AG10803 (cell line): ENCODE measurements around the gene TMEM239.

Experiments
- DNase-seq: peaks from one replicate; pipeline ENCODE4 v3.0.0; 2010; ENCODE audit warnings: low read depth
- H3K4me3 ChIP-seq: 2 replicates; pipeline ENCODE4 v1.5.1; 2011; ENCODE audit warnings: mild to moderate bottlenecking, low read length, control low read depth
- TF ChIP-seq, protein P1 (sequence below): conservative IDR thresholded peaks from 2 replicates; pipeline ENCODE4 v1.5.1; 2011; ENCODE audit warnings: mild to moderate bottlenecking, low read length, control low read depth, inconsistent platforms

Gene TMEM239

DNA sequence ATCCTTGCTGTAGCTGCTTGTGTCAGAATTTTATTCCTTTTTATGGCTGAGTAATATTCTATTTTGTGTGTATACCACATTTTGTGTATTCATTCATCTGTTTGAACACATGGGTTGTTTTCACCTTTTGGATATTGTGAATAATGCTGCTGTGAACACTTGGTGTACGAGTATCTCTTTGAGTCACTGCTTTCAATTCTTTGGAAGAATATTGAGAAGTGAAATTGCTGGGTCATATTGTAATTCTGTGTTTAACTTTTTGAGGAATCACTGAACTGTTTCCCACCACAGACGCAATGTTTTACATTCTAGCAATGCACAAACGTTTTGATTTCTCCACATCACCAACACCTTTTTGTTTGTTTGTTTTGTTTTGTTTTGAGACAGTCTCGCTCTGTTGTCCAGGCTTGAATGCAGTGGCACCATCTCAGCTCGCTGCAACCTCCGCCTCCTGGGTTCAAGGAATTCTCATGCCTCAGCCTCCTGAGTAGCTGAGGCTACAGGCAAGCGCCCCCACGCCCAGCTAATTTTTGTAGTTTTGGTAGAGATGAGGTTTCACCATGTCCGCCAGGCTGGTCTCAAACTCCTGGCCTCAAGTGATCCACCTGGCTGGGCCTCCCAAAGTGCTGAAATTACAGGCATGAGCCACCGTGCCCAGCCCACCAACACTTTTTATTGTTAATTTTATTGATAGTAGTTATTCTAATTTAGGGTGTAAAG is 37.4 kb upstream of the TMEM239 start:
- no peak for DNase-seq
- TF ChIP-seq, protein P1, sequence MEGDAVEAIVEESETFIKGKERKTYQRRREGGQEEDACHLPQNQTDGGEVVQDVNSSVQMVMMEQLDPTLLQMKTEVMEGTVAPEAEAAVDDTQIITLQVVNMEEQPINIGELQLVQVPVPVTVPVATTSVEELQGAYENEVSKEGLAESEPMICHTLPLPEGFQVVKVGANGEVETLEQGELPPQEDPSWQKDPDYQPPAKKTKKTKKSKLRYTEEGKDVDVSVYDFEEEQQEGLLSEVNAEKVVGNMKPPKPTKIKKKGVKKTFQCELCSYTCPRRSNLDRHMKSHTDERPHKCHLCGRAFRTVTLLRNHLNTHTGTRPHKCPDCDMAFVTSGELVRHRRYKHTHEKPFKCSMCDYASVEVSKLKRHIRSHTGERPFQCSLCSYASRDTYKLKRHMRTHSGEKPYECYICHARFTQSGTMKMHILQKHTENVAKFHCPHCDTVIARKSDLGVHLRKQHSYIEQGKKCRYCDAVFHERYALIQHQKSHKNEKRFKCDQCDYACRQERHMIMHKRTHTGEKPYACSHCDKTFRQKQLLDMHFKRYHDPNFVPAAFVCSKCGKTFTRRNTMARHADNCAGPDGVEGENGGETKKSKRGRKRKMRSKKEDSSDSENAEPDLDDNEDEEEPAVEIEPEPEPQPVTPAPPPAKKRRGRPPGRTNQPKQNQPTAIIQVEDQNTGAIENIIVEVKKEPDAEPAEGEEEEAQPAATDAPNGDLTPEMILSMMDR = no peak
- no peak overlapping the region for H3K4me3 ChIP-seq

- TF ChIP-seq, protein P1 = no peak
- no peak for DNase-seq
- no peak overlapping the region for H3K4me3 ChIP-seq
These were observed 35.2 kb upstream of the TMEM239 start for GRCh38 chr20:2780948-2781347.

DNA sequence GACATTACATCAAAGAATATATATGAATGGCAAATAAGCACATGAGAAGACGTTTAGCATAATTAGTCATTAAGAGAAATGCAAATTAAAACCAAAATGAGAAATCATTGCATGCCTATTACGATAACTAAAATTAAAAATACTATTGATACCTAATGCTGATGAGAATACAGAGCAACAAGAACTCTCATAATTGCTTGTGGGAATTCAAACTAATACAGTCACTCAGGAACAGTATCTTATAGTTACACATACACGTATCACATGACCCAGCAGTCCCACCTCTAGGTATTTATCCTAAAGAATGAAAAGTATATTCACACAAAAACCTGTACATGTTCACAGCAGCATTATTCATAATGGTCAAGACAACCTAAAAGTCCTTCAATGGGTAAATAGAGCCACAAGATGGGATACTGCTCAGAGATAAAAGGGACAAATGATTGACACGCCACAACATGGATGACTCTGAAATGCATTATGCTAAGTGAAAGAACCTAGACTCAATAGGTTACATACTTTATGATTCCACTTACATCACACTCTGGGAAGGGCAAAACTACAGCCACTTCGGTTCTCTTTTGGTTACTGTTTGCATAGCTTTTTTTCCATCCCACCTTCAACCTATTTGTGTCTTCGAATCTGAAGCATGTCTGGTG is 32.1 kb upstream of the TMEM239 start:
- TF ChIP-seq, protein P1 = no peak
- no peak overlapping the region for H3K4me3 ChIP-seq
- DNase-seq = no peak

DNA sequence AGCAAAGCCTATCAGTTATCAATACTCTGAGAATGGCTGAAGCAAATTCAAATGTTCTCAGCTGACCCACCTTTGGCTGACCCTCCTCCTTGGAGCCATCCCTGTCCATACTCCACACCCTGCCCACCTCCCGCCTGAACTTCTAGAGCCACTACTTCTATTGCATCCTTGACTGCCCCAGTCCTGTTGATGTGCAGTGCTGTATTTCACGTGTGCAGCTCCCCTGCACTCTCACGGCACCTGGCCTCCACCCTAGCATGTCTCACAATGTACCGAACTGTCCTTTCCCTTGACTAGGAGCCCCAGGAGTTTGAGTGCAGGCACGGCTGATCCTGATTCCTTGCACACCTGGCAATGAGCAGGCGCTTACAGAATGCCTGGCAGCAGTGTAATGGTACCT is 22.7 kb upstream of the TMEM239 start:
- no peak overlapping the region for H3K4me3 ChIP-seq
- TF ChIP-seq, protein P1 = no peak
- DNase-seq = no peak

GRCh38 chr20:2794202-2794748 is 21.9 kb upstream of the TMEM239 start:
- no peak for DNase-seq
- no peak overlapping the region for H3K4me3 ChIP-seq
- TF ChIP-seq, protein P1 = no peak

- TF ChIP-seq, protein P1 = no peak
- H3K4me3 ChIP-seq = no peak overlapping the region
- DNase-seq = no peak
These were observed 21.2 kb upstream of the TMEM239 start for GRCh38 chr20:2794866-2795447.
